Measurements from ENCODE around the gene RAB20. TPM values are rescaled to one million over a fixed set of nuclear protein-coding genes. Genes with fewer than 3 reads are reported as not detected.

RAB20 gene
- total RNA-seq, 1 donor from 2014 or later = 13.8 TPM

- no peaks in the 10 kb centered on the region for H3K27me3 ChIP-seq (ENCODE audit: low read depth)
- H3K9me3 ChIP-seq (replicated peaks) = no peaks in the 10 kb centered on the region
- H3K4me1 ChIP-seq = peaks cover 23% of the 10 kb centered on the region
- no peak overlapping the region for H3K4me3 ChIP-seq
- no peaks in the 10 kb centered on the region for H3K36me3 ChIP-seq
- TF ChIP-seq, protein P1, sequence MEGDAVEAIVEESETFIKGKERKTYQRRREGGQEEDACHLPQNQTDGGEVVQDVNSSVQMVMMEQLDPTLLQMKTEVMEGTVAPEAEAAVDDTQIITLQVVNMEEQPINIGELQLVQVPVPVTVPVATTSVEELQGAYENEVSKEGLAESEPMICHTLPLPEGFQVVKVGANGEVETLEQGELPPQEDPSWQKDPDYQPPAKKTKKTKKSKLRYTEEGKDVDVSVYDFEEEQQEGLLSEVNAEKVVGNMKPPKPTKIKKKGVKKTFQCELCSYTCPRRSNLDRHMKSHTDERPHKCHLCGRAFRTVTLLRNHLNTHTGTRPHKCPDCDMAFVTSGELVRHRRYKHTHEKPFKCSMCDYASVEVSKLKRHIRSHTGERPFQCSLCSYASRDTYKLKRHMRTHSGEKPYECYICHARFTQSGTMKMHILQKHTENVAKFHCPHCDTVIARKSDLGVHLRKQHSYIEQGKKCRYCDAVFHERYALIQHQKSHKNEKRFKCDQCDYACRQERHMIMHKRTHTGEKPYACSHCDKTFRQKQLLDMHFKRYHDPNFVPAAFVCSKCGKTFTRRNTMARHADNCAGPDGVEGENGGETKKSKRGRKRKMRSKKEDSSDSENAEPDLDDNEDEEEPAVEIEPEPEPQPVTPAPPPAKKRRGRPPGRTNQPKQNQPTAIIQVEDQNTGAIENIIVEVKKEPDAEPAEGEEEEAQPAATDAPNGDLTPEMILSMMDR (IDR thresholded peaks at IDR 0.05; ENCODE audit: borderline replicate concordance) = no peak
- intact Hi-C loops (cut with micrococcal nuclease) = no loop called here
- H3K27ac ChIP-seq (replicated peaks) = no peak overlapping the region
- no peak for DNase-seq
Measured at GRCh38 chr13:110566171-110566570, 4.6 kb upstream of the RAB20 start.

GRCh38 chr13:110565296-110565695 lies 3.8 kb upstream of the RAB20 start:
- H3K4me3 ChIP-seq = no peak overlapping the region
- no peaks in the 10 kb centered on the region for H3K9me3 ChIP-seq (replicated peaks)
- intact Hi-C loops (cut with micrococcal nuclease) = no loop called here
- no peak overlapping the region for H3K27ac ChIP-seq (replicated peaks)
- DNase-seq = no peak
- TF ChIP-seq, protein P1 (IDR thresholded peaks at IDR 0.05; ENCODE audit: borderline replicate concordance) = no peak
- H3K4me1 ChIP-seq = peaks cover 31% of the 10 kb centered on the region
- H3K27me3 ChIP-seq (ENCODE audit: low read depth) = no peaks in the 10 kb centered on the region
- no peaks in the 10 kb centered on the region for H3K36me3 ChIP-seq

DNA sequence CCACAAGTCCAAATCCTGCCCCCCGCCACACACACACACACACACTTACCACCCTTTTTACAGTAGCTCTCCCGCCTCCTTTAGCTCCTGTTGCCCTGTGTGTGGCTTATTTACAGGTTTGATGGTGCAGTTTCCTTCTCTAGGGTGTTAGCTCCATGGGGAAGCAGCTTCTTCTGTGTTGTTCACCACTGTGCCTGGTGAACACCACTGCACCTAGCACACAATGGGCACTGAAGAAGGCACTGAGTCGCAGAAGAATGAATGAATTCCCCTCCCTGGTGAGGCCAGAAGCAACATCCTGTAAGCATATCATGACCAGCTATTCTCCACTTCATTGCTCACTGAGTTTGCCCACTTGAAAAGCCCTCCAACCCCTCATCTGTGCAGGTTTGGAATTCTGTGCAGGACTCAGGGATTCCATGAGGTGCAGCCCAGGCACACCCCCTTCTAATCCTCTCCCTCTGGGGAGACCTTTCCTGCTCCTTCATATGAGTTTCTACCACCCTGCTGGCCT lies 3.0 kb upstream of the RAB20 start:
- intact Hi-C loops (cut with micrococcal nuclease) = no loop called here
- Histone ChIP-seq H3K27me3 (ENCODE audit: low read depth) (no peaks in the 10 kb centered on the region), H3K9me3 (replicated peaks) (no peaks in the 10 kb centered on the region), H3K36me3 (no peaks in the 10 kb centered on the region), H3K4me3 (no peak overlapping the region), H3K27ac (replicated peaks) (no peak overlapping the region), H3K4me1 (peaks cover 39% of the 10 kb centered on the region)
- DNase-seq = no peak
- TF ChIP-seq, protein P1 (IDR thresholded peaks at IDR 0.05; ENCODE audit: borderline replicate concordance) = no peak

DNA sequence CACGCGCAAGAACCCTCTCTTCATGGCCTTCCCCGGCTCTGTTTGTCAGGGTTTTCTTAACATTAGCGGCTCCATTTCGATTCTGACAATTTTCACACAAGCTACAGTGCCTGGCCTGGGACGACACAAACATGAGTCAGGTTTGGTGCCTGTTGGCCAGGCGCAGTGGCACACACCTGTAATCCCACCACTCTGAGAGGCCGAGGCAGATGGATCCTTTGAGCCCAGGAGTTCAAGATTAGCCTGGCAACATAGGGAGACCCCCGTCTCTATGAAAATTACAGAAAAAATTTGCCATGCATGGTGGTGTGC lies 1.9 kb upstream of the RAB20 start:
- H3K9me3 ChIP-seq (replicated peaks) = no peaks in the 10 kb centered on the region
- intact Hi-C loops (cut with micrococcal nuclease) = no loop called here
- TF ChIP-seq, protein P1 (IDR thresholded peaks at IDR 0.05; ENCODE audit: borderline replicate concordance) = no peak

DNA sequence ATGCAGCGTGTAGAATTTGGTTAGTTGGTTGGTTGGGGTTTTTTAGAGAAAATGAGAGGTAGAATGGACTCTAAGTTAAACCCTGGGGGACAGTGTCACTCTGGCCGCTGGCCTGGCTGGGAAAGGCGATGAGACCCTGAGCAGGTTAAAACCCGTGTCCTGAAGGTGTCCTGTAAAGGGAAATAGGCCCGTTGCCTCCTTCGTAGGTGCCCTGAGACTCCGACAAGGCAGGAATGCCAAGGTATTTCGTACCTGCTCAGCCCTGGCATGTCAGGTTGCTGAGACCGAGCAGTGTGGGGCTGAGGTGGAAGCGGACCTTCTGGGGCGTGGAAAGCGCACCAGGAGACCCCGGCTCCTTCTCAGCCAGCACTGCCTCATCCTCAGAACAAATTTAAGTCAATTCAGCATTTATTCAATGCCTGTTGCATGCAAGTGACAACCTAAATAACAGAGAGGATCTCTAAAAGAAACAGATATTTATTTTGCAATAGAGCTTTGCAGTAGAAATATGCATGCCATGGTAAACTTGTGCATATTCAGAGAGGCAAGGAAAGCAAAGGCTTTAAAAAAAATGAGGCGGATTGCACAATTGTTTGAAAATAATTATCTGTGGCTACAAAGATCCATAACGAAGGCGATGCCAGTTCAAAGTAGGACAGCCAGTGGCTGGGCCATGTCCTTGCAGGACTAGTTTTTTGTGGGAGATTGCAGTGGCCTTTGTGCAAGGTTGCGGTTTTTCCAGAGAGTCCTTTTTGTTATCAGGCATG lies 1.4 kb upstream of the RAB20 start:
- Histone ChIP-seq H3K27ac (replicated peaks) (peak overlapping the region; percentile 96), H3K27me3 (ENCODE audit: low read depth) (no peaks in the 10 kb centered on the region), H3K4me1 (peaks cover 49% of the 10 kb centered on the region), H3K36me3 (no peaks in the 10 kb centered on the region), H3K4me3 (peak overlapping the region; percentile 92), H3K9me3 (replicated peaks) (no peaks in the 10 kb centered on the region)
- TF ChIP-seq, protein P1 (IDR thresholded peaks at IDR 0.05; ENCODE audit: borderline replicate concordance) = no peak
- no peak for DNase-seq
- intact Hi-C loops (cut with micrococcal nuclease) = no loop called here

More for the DNA sequence above, 1.9 kb upstream of the RAB20 start:
- Histone ChIP-seq H3K4me3 (peak overlapping the region; percentile 92), H3K27me3 (ENCODE audit: low read depth) (no peaks in the 10 kb centered on the region), H3K27ac (replicated peaks) (no peak overlapping the region), H3K36me3 (no peaks in the 10 kb centered on the region), H3K4me1 (peaks cover 49% of the 10 kb centered on the region)
- DNase-seq = no peak

Measured in left ventricle myocardium inferior (tissue), 1 donor.